ENCODE measurements around the gene SEC63. TPM values are rescaled to one million over a fixed set of nuclear protein-coding genes. Genes with fewer than 3 reads are reported as not detected.
"Not testable (repeated sequence)": the region's sequence is repeated elsewhere in the genome, so short reads cannot be mapped to it uniquely, and the experiment has no call there.

Gene SEC63
- total and polyA plus RNA-seq, 4 experiments from 2014 or later = 19.6 to 95.5 (median 68.7) TPM

GRCh38 chr6:107943626-107944439, 14.2 kb downstream of the SEC63 start:
- H3K36me3 ChIP-seq (ENCODE audit: insufficient read depth, low read length) = no peaks in the 10 kb centered on the region
- intact Hi-C loops (cut with micrococcal nuclease) = loop anchor here (2.0 kb wide), 1 partner anchor 13 kb away; no protein-coding TSS in a partner anchor
- peaks cover 46 to 78% (median 62%) of the 10 kb centered on the region in 4 donors for H3K4me1 Mint-ChIP-seq
- H3K27ac ChIP-seq (ENCODE audit: low read depth, low read length) = no peak overlapping the region
- H3K27me3 ChIP-seq (ENCODE audit: insufficient read depth, low read length) = no peaks in the 10 kb centered on the region
- no peaks in the 10 kb centered on the region for H3K9me3 Mint-ChIP-seq
- H3K4me3 Mint-ChIP-seq = peak overlapping the region in 4 of 8 donors; percentile 23 to 52 (median 37)
- no peak overlapping the region for H3K4me3 ChIP-seq (ENCODE audit: low read length in 2 of 2)
- POLR2A ChIA-PET (ENCODE audit: partially characterized antibody) = interaction anchor here (0.9 kb wide), 1 partner anchor 13 kb away, joined by 3 read pairs; no protein-coding TSS in a partner anchor
- H3K36me3 Mint-ChIP-seq = peaks cover 17 to 21% of the 10 kb centered on the region in 2 donors
- H3K27ac Mint-ChIP-seq = peak overlapping the region in 5 of 7 donors; percentile 8 to 87 (median 53)
- CTCF ChIA-PET (ENCODE audit: partially characterized antibody) = interaction anchor here (0.9 kb wide), 1 partner anchor 240 kb away, joined by 3 read pairs; no protein-coding TSS in a partner anchor
- peaks cover 28% of the 10 kb centered on the region for H3K4me1 ChIP-seq (ENCODE audit: insufficient read depth, low read length)
- DNase-seq = no peak
- no peaks in the 10 kb centered on the region for H3K9me3 ChIP-seq (ENCODE audit: control insufficient read depth in 1 of 2, low read length in 2 of 2)
- no peaks in the 10 kb centered on the region for H3K27me3 Mint-ChIP-seq

- H3K4me3 Mint-ChIP-seq = no peak overlapping the region
- peak overlapping the region in 1 of 7 donors; percentile 15 for H3K27ac Mint-ChIP-seq
- H3K36me3 Mint-ChIP-seq = peaks cover 21 to 27% of the 10 kb centered on the region in 2 donors
- no peaks in the 10 kb centered on the region for H3K9me3 Mint-ChIP-seq
- CTCF ChIA-PET (ENCODE audit: partially characterized antibody) = no interaction called here
- no peak for DNase-seq
- no peaks in the 10 kb centered on the region for H3K27me3 ChIP-seq (ENCODE audit: insufficient read depth, low read length)
- peaks cover 16% of the 10 kb centered on the region for H3K4me1 ChIP-seq (ENCODE audit: insufficient read depth, low read length)
- no peaks in the 10 kb centered on the region for H3K36me3 ChIP-seq (ENCODE audit: insufficient read depth, low read length)
- POLR2A ChIA-PET (ENCODE audit: partially characterized antibody) = interaction anchor here (2.0 kb wide), 1 partner anchor 15 kb away, joined by 7 read pairs; the partner anchor contains the start of gene SEC63
- H3K4me3 ChIP-seq (ENCODE audit: low read length in 2 of 2) = no peak overlapping the region
- H3K9me3 ChIP-seq (ENCODE audit: control insufficient read depth in 1 of 2, low read length in 2 of 2) = no peaks in the 10 kb centered on the region
- peaks cover 34 to 61% (median 47%) of the 10 kb centered on the region in 4 donors for H3K4me1 Mint-ChIP-seq
- no peak overlapping the region for H3K27ac ChIP-seq (ENCODE audit: low read depth, low read length)
- intact Hi-C loops (cut with micrococcal nuclease) = loop anchor here (2.0 kb wide), 1 partner anchor 15 kb away; no protein-coding TSS in a partner anchor
- no peaks in the 10 kb centered on the region for H3K27me3 Mint-ChIP-seq
Measured at GRCh38 chr6:107942142-107942541, 15.9 kb downstream of the SEC63 start.

- no peak overlapping the region for H3K27ac ChIP-seq (ENCODE audit: low read depth, low read length)
- intact Hi-C loops (cut with micrococcal nuclease) = loop anchor here (2.0 kb wide), 1 partner anchor 15 kb away; no protein-coding TSS in a partner anchor
- DNase-seq = no peak
- peaks cover 21 to 28% of the 10 kb centered on the region in 2 donors for H3K36me3 Mint-ChIP-seq
- ChIA-PET CTCF (ENCODE audit: partially characterized antibody) (no interaction called here), POLR2A (ENCODE audit: partially characterized antibody) (interaction anchor here (0.5 to 2.0 kb wide), 3 partner anchors 16 to 109 kb away, joined by 3 to 7 read pairs (median 3); partner anchors contain the start of gene SEC63)
- H3K9me3 Mint-ChIP-seq = no peaks in the 10 kb centered on the region
- peaks cover 34 to 59% (median 46%) of the 10 kb centered on the region in 4 donors for H3K4me1 Mint-ChIP-seq
- no peak overlapping the region for H3K4me3 ChIP-seq (ENCODE audit: low read length in 2 of 2)
- peak overlapping the region in 1 of 7 donors; percentile 25 for H3K27ac Mint-ChIP-seq
- no peaks in the 10 kb centered on the region for H3K27me3 ChIP-seq (ENCODE audit: insufficient read depth, low read length)
- H3K4me1 ChIP-seq (ENCODE audit: insufficient read depth, low read length) = peaks cover 16% of the 10 kb centered on the region
- no peaks in the 10 kb centered on the region for H3K9me3 ChIP-seq (ENCODE audit: control insufficient read depth in 1 of 2, low read length in 2 of 2)
- H3K36me3 ChIP-seq (ENCODE audit: insufficient read depth, low read length) = no peaks in the 10 kb centered on the region
- no peaks in the 10 kb centered on the region for H3K27me3 Mint-ChIP-seq
- no peak overlapping the region for H3K4me3 Mint-ChIP-seq
Measured at GRCh38 chr6:107941627-107942026, 16.4 kb downstream of the SEC63 start.

- CTCF ChIA-PET (ENCODE audit: partially characterized antibody) = interaction anchor here (1.4 kb wide), 1 partner anchor 30 kb away, joined by 4 read pairs; no protein-coding TSS in a partner anchor
- no peak overlapping the region for H3K4me3 Mint-ChIP-seq
- intact Hi-C loops (cut with micrococcal nuclease) = no loop called here
Measured at GRCh38 chr6:107941199-107941598, 16.8 kb downstream of the SEC63 start.

GRCh38 chr6:107936910-107937292, 21.1 kb downstream of the SEC63 start:
- Mint-ChIP-seq H3K36me3 (peaks cover 36 to 41% of the 10 kb centered on the region in 2 donors), H3K9me3 (peaks cover 0 to 15% (median 3%) of the 10 kb centered on the region in 8 donors), H3K4me1 (peaks cover 24 to 37% (median 31%) of the 10 kb centered on the region in 4 donors)
- H3K27me3 ChIP-seq (ENCODE audit: insufficient read depth, low read length); H3K4me3 ChIP-seq (ENCODE audit: low read length in 2 of 2); H3K27ac Mint-ChIP-seq; H3K27me3 Mint-ChIP-seq; POLR2A ChIA-PET (ENCODE audit: partially characterized antibody); intact Hi-C loops (cut with micrococcal nuclease); H3K4me3 Mint-ChIP-seq; H3K4me1 ChIP-seq (ENCODE audit: insufficient read depth, low read length); DNase-seq; H3K9me3 ChIP-seq (ENCODE audit: control insufficient read depth in 1 of 2, low read length in 2 of 2); H3K36me3 ChIP-seq (ENCODE audit: insufficient read depth, low read length); H3K27ac ChIP-seq (ENCODE audit: low read depth, low read length): not testable (repeated sequence)
- CTCF ChIA-PET (ENCODE audit: partially characterized antibody) = interaction anchor here (0.7 kb wide), 1 partner anchor 35 kb away, joined by 3 read pairs; no protein-coding TSS in a partner anchor

More at GRCh38 chr6:107941199-107941598, 16.8 kb downstream of the SEC63 start:
- Mint-ChIP-seq H3K9me3 (no peaks in the 10 kb centered on the region), H3K4me1 (peaks cover 31 to 55% (median 44%) of the 10 kb centered on the region in 4 donors), H3K27me3 (no peaks in the 10 kb centered on the region), H3K36me3 (peaks cover 21 to 31% of the 10 kb centered on the region in 2 donors), H3K27ac (peak overlapping the region in 4 of 7 donors; percentile 25 to 68 (median 60))
- POLR2A ChIA-PET (ENCODE audit: partially characterized antibody) = interaction anchor here (0.5 to 2.0 kb wide), 3 partner anchors 16 to 109 kb away, joined by 3 to 7 read pairs (median 3); partner anchors contain the start of gene SEC63
- Histone ChIP-seq H3K4me3 (ENCODE audit: low read length in 2 of 2) (no peak overlapping the region), H3K27me3 (ENCODE audit: insufficient read depth, low read length) (no peaks in the 10 kb centered on the region), H3K4me1 (ENCODE audit: insufficient read depth, low read length) (peaks cover 16% of the 10 kb centered on the region), H3K36me3 (ENCODE audit: insufficient read depth, low read length) (no peaks in the 10 kb centered on the region), H3K27ac (ENCODE audit: low read depth, low read length) (no peak overlapping the region), H3K9me3 (ENCODE audit: control insufficient read depth in 1 of 2, low read length in 2 of 2) (no peaks in the 10 kb centered on the region)
- no peak for DNase-seq

- H3K4me3 Mint-ChIP-seq = no peak overlapping the region
- Histone ChIP-seq H3K27me3 (ENCODE audit: insufficient read depth, low read length) (no peaks in the 10 kb centered on the region), H3K9me3 (ENCODE audit: control insufficient read depth in 1 of 2, low read length in 2 of 2) (no peaks in the 10 kb centered on the region), H3K4me3 (ENCODE audit: low read length in 2 of 2) (no peak overlapping the region), H3K36me3 (ENCODE audit: insufficient read depth, low read length) (no peaks in the 10 kb centered on the region), H3K27ac (ENCODE audit: low read depth, low read length) (no peak overlapping the region), H3K4me1 (ENCODE audit: insufficient read depth, low read length) (peaks cover 4% of the 10 kb centered on the region)
- intact Hi-C loops (cut with micrococcal nuclease) = no loop called here
- no peak for DNase-seq
- peaks cover 0 to 16% (median 3%) of the 10 kb centered on the region in 8 donors for H3K9me3 Mint-ChIP-seq
- H3K27me3 Mint-ChIP-seq = no peaks in the 10 kb centered on the region
- peaks cover 26 to 36% (median 30%) of the 10 kb centered on the region in 4 donors for H3K4me1 Mint-ChIP-seq
- ChIA-PET POLR2A (ENCODE audit: partially characterized antibody) (no interaction called here), CTCF (ENCODE audit: partially characterized antibody) (no interaction called here)
- H3K36me3 Mint-ChIP-seq = peaks cover 38 to 40% of the 10 kb centered on the region in 2 donors
- H3K27ac Mint-ChIP-seq = peak overlapping the region in 2 of 7 donors; percentile 52 to 76
Measured at GRCh38 chr6:107936162-107936909, 21.7 kb downstream of the SEC63 start.
